GM19240 (cell line): ENCODE data around the gene UGT1A6.

ENCODE experiments used
- DNase-seq: peaks from one replicate; pipeline ENCODE4 v3.0.0; 2011; ENCODE audit warnings: low spot score; ENCODE audit not compliant: insufficient read length

UGT1A6 gene

DNA sequence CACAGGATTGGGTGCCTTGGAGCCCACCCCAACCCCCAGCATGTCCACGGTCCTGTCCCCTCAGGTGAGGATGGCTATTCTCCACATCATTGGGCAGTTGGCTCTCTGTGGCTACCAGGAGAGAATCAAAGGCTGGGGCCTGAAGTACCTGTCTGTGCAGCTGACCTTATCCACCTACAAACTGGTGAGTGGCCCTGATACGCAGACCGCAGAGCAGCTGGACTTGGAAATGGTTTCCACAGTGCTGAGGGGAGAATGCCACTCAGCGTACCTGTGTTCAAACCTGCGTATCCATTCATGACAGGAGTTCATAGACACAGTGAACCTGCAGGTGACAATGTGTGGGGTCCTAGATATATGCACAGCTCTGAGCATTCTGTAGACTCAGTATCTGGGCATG, 107.0 kb downstream of the UGT1A6 start:
- no peak for DNase-seq

DNA sequence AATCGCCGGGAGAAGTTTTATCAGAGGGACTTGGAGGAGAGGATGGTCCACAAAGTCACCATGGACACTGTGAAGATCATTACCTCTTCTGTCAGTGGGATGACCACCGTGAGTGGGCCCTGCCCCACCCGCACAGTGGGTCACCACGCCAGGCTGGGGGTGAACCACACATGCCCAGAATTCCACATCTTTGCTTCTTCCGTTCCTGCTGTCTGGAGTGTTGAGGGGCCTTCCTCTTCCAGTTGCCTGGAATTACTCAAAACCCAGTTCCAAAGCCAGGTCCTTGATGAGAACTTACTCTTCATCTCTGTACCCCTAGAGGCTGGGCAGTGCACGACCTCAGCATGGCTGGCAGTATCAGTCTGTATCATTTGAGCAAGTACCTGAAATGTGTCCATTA, 107.5 kb downstream of the UGT1A6 start:
- no peak for DNase-seq

DNA sequence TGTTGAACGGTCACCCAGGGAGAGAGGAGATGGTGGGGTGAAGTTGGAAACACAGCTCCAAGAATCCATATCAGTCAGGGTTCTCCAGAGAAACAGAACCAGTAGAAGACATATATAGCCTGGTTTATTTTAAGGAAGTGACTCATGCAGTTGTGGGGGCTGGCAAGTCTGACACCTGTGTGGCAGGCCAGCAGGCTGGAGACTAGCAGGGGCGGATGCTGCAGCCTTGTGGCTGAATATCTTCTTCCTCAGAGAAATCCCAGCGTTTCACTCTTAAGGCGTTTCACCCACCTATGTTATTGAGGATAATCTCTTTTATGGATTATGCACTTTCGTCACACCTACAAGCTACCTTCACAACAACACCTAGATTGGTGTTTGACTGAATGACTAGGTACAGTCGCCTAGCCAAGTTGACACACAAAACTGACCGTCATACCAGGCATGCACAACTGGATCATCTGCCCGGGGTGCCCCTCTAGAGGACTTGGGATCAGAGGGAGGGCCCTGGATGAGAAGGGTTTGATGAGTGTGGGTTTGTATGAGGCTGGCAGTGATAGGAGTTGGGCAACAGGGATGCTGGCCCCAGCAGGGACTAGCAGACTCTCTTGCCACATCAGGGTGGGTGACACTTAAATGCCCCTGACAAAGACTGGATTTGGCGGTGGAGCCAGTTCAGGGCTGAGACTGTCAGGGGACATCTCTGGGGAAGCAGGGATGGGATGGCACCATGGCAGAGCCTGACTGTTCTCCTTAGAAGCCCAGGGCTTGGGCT, 108.9 kb downstream of the UGT1A6 start:
- no peak for DNase-seq

DNA sequence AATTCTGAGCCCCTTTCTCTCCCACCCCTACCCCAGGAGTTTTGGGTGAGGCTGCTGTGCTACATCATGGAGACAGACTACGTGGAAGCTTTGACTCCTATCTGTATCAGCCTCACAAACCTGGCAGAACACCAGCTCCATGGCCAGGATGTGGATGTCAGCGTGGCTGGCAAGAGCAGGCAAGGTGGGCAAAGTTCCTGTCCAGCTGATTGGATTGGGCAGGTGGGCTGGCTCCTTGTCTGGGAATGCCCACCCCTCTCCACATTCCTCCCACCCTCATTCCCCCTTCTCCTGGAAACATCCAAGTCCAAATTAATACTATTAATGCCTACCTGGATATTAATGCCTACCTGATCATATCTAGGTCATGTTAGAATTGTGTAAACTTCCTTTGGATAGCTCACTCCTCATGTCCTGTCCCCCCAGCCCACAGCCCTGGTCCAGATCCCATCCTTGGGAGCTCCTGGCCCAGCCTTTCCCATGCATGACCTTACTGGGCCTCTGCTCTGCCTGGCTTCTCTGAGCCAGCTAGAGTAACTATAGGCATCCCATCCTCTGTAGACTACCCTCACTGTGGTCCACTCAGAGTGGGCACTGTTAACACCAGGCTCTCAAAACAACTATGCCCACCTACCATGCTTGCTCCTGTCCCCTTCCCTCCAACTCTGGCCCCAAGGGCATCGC, 109.6 kb downstream of the UGT1A6 start:
- DNase-seq, result no peak

DNA sequence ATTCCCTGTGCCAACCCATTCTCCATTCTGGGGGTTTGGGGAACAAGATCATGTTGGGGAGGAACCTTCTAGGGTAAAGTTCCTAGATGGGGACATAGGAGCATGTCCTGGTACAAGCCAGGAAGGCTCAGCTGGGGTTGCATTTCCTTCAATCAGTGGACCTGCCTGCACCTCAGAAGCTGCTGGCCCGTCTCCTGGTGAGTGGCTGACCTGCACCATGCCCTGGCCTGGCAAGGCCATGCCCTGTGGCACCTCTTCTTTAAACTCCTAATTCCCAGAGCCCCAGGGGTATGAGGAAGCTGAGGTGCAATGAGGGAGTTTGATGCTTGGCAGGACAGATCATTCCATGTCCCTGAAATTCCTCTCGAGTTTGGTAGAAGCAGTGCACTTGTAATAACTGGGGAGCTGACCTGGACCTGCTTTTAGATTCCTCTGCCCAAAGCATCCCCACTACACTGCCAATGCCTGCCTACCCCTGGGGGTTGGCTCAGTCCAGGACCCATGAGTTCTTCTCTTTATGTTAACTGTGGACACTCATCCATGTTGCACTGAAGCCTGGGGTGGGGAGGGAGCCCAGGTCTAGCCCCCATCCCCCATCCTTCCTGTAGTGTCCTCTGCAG, 110.7 kb downstream of the UGT1A6 start:
- DNase-seq, result no peak

DNA sequence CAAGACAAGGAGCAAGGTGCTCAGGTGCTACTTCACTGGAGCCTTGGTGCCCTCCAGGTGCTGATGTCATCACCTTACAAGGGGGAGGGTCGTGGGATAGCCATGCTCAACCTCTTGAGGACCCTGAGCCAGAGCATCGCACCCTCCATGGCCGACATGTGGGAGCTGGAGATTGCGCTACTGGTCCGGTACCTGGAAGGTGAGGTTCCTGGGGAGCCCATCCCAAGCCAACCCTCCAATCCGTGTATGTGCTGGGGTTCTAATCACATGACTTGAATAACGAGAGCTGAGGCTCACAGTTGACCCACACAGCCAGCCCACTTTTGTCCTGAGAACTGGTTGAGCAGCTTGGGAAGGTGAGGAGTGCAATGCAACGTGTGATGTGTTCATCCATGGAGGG, 111.3 kb downstream of the UGT1A6 start:
- no peak for DNase-seq

DNA sequence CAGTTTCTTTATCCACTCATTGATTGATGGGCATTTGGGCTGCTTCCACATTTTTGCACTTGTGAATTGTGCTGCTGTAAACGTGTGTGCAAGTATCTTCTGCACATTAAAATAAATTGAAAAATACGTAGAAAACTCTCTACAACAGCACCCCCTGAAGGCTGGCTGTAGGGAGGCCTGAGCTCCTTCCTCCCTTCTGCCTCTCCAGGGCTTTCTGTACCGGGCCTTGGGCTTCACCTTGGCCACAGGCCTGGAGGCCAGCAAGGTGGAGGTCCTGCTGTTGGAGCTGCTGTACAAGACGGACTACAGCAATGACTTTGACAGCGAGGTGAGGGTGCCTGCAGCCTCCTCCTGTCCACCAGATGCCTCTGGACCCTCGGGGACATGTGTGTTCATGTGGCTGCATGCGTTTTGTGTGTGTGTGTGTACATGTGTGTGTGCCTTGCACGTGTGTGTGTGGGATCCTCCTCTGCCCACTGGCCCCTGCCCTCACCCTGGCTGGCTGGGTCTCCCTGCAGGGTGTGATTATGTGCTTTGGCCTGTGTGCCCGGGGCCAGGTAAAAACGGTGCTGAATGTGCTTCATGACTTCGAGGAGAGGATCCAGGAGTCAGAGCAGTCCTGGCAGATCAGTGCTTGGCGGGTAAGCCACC, 114.7 kb downstream of the UGT1A6 start:
- DNase-seq, result no peak

DNA sequence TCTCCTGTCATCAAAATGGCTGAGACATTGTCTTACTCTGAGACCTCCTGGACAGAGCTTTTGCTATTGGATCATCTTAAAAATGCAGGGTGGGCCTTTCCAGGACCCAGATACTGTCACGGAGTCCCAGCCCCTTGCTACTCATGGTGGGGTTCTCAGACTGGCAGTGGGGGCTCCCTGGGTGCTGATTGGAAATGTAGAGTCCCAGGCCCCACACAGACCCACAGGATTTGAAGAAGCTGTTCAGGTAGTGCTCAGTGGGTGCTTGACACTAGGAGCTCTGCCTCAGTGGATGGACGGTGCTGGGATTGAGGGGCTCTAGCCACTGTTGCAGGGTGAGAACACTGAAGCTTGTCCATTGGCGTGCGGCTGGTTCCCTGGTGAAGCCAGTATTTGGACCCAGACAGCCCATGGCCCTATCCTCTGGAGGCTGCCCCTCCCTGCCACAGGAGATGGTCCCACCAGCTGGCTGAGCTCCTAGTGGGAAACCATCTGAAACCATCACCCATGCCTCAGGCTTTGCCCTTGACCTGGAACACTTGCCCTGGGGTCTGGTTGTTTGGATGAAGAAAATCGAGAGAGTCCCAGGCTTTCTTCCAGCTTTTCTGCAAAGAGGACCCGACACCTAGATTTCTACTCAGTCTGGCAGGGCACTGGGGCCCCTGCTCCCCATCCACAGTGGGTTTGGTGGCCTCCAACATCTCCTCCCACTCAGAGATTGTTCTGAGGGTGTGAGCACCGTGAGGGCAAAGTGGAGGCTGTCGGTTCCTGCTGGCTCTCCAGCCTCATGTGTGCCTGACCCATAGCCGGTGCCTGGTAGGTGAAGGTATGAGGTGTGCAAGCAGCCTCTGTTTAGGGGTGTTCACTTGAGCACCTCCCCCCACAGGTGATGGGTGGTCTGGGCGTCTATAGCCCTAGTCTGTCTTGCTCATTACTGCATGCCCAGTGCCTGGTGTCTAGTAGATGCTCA, 115.6 kb downstream of the UGT1A6 start:
- DNase-seq, result no peak

DNA sequence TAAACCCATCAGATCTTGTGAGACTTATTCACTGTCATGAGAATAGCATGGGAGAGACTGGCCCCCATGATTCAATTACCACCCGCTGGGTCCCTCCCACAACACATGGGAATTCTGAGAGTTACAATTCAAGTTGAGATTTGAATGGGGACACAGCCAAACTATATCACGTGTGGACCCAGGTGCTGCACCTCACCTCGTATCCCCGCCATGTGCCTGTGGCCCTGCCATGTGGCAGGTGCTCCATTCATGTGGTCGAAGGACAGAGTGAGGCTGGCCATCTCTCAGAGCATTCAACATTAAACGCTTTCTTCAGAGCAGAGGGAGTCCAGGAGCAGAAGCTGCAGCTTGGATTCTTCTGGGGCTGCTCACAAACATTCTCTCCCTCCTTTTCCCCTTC, 117.7 kb downstream of the UGT1A6 start:
- no peak for DNase-seq

DNA sequence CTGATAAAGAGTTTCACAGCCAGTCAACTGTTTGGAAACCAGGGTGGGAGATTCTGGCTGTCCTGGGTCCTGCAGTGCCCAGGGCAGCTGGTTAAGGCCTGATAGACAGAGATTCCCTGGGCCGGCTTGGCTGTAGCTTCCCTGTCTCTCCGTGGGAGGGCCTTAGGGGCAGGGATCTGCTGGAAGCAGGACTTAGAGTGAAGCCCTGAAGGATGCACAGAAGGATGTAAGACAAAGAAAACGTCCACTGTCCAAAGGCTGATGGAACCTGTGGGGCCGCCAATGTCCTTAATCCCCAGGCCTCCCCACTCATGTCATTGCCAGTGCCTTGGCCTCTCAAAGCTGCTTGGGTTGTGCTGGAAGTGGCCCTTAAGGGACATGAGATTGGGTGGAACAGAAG, 118.4 kb downstream of the UGT1A6 start:
- DNase-seq, result no peak

DNA sequence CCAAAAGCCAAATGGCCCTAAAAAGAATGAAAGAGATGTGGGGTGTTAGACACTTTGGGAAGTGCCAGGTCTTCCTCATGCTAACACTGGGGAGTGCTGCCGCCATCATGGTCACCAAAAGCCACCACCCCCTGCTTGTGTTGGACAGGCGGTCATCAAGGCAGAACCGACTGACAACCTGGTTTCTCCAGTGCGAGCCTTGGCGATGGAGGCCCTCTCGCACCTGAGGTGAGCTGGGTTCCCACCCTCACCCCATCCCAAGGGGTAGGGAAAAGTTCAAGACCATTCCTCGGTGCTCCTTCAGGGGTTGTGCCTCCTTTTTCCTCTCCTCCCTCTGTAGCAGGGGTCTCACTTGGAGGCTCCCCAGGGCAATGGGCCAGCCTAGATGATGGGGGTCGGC, 119.0 kb downstream of the UGT1A6 start:
- no peak for DNase-seq

DNA sequence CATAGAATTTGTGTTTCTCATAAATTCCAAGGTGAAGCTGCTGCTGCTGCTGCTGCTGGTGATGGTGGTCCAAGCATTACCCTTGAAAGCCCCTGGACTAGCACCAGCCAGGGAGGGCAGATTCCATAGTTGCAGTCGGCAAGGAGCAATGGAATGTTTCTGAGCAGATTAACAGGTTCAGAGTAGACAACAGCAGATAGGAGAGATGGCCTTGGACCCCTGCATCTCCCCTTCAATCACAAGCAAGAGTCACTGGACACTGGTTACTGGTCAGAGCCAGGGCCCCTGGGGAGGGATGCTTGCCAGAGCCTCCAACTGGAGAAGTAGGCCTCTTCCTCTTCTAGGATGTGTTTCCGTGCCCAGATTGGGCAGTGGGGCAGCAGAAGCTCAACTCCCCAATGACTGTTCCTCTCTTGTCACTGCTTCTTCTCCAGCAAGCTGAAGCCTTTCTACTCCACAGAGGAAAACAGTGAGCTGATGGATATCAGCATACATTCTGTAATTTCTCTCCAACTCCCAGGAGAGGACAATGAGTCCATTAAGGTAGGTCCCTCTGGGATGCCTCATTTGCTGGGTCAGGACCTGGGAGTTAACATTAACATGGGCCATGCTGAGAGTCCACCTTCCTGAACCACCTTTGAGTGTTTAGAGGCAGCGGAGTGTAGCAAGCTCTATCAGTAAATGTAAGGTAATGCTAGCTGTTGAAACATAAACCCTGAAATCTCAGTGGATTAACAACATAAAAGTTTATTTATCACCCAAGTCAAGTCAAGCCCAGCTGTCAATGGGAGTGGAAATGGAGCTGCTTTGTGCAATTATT, 120.8 kb downstream of the UGT1A6 start:
- no peak for DNase-seq

DNA sequence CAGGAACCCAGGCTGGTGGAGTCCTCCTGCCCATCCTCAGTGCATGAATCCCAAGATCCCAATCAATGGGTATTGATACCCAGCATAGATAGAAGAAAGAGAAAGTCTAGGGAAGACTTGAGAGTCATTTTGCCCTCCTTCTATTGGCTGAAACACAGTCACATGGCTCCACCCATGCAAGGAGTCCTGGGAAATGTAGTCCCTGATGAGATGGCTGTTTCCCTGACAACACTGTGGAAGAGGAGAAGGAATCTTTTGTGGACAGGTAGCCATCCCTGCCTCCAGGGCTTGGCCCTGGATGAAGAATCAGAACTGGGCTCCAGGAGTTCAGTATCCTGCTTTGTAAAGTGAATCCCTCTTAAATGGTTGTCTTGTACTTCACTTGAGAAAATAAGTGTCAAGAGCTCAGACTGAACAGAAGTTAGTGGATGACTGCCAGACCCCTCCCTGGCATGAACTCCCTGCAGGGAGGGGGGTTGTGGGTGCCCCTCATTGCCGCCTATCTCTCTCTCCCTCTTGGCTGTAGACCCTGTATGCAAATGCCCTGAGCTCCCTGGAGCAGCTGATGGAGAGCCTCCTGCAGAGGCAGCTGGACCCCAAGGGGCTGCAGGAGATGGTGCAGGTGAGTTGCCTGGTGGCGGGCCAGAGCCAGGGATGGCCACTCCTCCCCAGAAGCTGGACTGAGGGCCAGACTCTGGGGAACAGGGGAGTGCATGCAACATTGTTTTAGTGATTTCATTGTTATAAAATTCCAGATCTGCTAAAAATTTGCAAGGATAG, 121.6 kb downstream of the UGT1A6 start:
- no peak for DNase-seq

DNA sequence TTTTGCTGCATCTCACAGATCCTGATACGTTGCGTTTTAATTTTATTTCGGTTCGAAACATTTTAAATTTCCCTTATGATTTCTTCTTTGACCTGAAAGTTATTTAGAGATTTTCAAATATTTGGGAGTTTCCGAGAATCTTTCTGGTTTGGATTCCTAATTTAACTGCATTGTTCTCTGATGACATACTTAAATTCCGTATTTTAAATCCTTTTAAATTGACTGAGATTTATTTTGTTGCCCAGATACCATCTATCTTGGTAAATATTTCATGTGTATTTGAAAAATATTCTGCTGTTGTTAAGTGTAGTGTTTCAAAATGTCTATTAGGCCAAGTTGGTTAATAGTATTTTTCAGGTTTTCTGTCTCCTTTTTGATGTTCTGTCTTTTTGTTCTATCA, 123.2 kb downstream of the UGT1A6 start:
- no peak for DNase-seq

DNA sequence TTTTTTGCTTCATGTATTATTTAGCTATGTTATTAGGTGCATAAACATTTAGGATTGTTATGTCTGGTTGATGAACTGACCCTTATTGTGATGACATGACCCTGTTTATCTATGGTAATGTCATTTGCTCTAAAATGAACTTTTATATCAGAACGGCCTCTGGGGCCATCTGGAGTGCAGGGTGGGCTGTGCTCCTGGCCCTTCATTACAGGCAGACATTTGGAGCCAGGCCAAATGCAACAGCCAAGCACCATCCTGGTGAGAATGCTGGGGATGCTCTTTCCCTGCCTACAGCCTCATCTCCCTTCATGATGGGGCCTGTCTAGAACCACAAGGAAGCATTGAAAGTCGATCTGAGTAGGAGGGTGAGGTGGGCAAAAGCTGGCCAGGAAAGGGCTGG, 123.6 kb downstream of the UGT1A6 start:
- DNase-seq, result no peak

DNA sequence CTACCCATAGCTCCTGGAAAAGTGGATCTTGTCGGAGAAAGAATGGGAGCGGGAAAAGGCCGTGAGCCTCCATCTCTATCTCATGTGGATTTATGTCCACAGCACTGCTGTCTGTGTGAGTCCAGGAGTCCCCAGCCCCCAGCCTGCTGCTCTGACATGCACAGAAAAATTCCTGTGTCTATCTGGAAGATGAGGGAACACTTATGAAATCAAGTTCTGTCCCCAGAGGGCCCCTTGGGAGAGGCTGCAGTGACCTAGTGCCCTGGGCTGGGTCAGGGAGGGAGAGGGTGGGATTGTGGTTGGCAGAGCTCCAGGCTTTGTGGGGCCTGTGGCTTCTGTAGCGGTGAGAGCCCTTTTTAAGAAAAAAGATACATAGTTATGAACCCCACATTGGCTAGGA, 124.1 kb downstream of the UGT1A6 start:
- no peak for DNase-seq

DNA sequence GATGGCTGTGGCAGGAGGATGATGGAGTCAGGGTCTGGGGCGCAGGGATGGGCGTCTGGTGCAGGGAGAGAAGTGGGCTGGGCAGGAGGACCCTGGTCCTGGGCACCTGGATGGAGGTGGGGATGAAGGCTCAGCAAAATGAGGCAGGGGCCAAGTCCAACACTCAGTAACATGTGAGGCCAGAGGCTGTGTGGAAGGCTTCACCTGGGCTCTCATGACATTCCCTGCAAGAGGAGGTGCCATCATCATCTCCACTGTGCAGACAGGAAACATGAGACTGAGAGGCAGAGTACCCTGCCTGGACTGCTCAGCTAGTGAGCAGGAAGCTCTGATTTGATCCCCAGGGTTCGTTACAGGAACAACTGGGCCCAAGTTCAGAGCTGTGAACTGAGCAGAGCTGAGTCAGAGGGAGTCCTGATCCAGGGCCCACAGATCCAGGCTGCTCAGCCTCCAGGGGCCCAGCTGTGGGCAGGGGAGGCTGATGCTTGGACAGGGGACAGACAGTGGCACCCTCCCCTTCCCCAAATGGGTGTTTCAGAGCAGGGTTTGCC, 124.7 kb downstream of the UGT1A6 start:
- no peak for DNase-seq

DNA sequence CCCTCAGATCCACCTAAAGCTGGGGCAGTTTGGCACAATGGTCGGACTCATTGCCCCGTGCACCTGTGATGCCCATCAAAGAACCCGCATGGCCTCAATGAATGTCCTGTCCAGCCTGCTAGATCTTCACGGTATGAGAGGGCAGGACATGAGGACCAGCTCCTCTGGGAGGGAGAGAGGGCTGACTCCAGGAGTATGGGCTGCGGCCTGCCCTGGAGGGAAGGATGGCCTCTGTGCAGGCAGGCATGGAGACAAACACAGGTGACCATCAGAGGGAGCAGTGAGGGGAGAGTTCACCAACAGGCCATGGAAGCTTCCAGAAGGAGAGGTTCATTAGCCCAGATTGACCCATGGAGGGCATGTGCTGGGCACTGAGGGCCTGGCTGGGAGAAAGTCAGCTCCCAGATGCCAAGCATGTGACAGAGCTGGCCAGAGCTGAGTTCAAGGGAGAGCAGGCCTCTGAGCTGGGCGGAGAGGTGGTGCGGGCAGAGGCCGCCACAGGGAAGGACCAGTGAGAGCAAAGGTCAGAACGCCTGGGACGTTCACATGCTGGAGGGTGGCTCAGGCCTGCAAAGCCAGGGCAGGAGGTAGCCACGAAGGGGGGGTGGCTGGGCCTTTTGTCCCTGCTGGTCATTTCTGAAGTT, 125.4 kb downstream of the UGT1A6 start:
- no peak for DNase-seq
